Measurements from ENCODE around the gene LYPD4.
A peak's percentile ranks its signal among the peaks of the same experiment; 100 is the strongest.

The LYPD4 gene

DNA sequence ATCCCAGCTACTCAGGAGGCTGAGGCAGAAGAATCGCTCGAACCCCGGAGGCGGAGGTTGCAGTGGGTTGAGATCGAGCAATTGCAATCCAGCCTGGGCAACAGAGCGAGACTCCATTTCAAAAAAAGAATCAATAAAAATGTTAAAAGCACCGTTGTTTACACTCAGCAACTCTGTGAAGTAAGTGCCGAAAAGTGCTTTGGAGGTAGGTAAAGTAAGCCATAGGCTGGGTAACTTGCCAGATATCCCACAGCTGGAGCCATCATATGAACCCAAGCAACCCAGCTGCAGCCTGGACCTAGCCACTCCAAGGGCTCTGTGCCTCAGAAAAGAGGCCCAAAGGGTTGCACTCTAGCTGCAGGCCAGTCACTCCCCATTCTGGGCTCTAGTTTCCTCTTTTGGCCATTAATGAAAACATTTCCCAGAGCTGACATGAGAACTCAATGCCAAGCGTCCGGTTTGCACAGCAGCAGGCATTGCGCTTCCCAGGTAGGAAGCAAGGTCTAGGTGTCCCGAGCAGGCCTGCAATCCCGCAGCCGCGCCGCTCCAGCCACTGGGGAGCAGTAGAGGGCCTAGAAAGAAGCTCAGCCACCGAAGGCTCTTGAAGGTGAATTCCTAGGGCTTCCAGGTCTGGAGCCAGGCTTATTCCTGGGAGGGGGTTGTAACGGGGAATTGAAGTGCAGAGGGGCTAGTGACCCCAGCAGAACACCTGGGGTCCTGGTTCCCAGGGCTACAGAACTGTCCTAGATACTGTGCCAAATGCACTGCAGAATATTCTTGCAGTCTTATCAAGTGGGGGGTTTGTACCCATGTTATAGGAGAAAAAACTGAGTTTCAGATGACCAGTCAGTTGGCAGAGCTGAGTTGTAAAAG is 28.5 kb upstream of the LYPD4 start:
- DNase-seq: peak; percentile 76

DNA sequence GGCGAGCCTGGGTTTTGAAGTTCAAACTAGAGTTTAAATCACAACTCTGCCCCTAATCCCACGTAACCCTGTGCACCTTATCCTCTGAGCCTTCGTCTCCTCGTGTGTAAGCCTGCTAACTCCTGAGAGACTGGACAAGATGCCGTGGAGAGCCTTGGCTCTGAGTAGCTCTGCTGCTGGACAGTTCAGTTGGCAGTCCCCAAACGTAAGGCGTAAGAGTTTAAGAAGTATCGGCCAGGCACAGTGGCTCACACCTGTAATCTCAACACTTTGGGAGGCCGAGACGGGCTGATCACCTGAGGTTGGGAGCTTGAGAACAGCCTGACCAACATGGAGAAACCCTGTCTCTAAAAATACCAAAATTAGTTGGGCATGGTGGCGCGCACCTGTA is 27.9 kb upstream of the LYPD4 start:
- DNase-seq: no peak

- peak; percentile 80 for DNase-seq
Observed at GRCh38 chr19:41871573-41872383, 27.3 kb upstream of the LYPD4 start.

GRCh38 chr19:41870401-41870873 is 26.0 kb upstream of the LYPD4 start:
- DNase-seq: peak; percentile 52

GRCh38 chr19:41869374-41869955 is 25.0 kb upstream of the LYPD4 start:
- no peak for DNase-seq

GRCh38 chr19:41868989-41869300 is 24.5 kb upstream of the LYPD4 start:
- DNase-seq: no peak

DNA sequence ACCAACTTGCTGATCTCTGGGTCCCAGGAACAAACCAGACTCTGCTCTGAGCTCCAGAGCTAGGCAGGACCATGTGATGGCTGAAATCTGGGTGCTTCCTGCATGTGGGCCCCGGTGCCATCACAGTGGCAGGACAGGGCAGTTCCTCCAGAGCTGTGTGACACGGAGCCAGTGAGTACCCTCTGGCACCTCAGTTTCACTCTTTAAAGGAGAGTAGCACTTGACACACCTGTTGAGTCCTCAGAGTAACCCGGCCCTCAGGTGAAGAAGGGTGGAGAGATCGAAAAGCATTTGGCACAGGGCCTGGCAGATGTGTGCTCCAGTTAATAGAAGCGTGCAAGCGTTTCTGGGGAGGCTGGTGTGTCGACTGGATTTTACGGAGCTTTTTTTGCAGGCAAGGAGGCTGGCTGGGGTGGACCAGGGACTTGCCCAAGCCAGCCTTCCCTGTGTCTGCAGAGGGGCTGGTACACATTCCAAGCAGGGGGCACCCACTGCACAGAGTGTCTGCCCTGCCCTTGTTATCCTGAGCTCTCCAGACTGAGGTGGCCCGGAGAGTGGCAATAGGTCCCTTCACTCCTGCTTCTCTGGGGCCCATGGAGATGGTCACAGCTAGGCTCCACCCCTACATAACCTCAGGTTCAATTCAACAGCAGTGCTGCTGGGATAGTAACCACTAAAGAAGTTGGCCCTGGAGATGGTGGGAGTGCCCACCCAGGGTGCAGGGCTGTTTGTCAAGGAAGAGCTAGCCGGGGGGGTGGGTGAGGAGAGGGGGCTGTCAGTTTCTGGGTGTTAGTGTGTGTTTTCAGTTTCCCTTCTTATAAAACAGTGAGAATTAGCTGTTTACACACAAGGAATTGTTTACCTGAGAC is 23.9 kb upstream of the LYPD4 start:
- no peak for DNase-seq

GRCh38 chr19:41866284-41866683 is 21.8 kb upstream of the LYPD4 start:
- peak; percentile 44 for DNase-seq

DNA sequence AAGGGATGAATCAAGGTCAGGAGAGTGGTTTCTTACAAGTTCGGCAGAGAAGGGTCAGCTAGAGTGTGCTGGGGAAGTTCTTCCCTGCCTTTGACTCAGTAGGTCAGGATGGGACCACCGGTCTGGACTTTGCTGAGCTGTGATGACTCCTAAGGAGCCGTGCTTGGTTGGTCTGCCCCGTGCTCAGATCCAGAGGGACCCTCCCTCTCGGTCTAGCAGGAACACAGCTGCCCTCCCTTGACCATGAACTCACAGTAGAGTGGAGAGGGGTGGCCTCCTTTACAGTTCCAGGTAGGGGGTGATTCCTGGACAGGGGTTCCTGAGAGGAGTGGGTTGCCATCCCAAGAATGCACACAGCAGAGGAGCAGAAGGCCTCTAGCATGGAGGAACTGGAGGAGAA is 19.9 kb upstream of the LYPD4 start:
- DNase-seq: no peak

DNA sequence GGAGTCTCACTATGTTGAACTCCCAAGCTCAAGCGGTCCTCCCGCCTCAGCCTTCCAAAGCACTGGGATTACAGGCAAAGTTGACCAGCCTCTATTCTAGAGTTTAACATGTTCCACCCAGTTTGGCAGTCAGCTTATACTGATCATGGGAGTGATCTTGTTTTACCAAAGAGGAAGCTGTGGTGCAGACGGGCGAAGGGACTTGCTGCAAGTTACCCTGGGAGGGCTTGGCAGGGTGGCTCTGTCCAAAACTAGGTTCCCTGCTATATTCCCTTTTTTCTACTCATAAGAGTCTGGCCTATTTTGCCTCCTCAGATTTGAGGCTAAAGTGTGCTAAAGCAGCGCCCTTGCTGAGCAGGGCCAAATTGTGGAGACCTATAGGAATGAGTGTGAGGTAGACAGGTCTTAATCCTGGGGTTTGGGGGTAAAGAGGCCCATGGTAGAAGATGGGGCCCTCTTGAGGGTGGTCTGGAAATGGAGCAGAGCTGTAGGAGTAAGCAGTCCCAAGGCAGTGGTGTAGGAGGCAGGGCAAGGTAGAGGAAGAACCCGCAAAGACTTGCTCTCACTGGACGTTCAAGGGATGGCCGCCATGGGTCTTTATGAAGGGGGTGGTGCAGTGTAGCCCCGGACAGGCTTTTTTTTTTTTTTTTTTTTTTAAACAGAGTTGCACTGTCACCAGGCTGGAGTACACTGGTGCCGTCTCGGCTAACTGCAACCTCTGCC is 18.9 kb upstream of the LYPD4 start:
- DNase-seq: peak; percentile 5

GRCh38 chr19:41862445-41862986 is 18.0 kb upstream of the LYPD4 start:
- peak; percentile 12 for DNase-seq

DNA sequence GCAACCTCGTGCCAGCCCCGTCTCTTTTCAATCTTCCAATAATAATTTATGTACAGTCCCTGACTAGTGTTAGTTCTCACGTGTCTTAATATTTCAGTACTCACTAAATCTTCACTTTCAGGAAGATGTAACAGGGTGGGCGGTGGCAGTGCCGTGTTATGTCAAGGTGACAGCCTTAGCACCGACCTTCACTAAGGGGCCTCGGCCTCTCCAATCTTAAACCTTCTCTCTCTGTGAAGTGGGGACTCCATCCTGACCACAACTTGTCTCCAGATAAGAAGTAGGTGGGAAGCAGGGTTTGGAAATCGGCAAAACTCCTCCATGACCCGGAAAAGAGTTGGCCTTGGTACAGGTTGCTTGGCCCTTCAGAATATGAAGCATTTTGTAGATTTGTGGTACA is 17.4 kb upstream of the LYPD4 start:
- peak; percentile 21 for DNase-seq

- DNase-seq: no peak
Observed at GRCh38 chr19:41861116-41861768, 16.8 kb upstream of the LYPD4 start.

- peak; percentile 57 for DNase-seq
Observed at GRCh38 chr19:41860419-41861115, 16.1 kb upstream of the LYPD4 start.

- peak; percentile 99 for DNase-seq
Observed at GRCh38 chr19:41859618-41860418, 15.3 kb upstream of the LYPD4 start, which contains the start of gene RPS19. Gene RPS19 (plus strand): TSS chr19:41860255. CDS start chr19:41860775, 520 bp downstream.

DNA sequence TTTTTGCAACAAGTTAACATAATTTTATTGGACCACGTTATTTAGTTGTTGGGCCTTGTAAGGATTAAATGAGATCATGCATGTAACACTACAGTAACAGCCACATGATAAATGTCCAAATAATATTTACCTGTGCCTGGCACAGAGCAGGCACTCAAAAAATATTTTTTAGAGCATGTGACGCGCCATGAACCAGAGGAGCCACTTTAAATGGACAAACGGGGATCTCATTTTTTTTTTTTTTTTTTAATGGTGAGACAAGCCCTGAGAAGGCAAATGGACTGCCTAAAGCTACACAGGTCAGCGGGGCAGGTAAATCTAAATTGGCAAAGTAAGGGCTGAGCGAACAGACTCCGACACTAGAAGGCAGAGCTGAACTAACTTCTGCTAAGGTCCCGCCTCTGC is 14.7 kb upstream of the LYPD4 start:
- no peak for DNase-seq

- DNase-seq: no peak
Observed at GRCh38 chr19:41853768-41854167, 9.3 kb upstream of the LYPD4 start.

- DNase-seq: no peak
Observed at GRCh38 chr19:41853344-41853743, 8.9 kb upstream of the LYPD4 start.

DNA sequence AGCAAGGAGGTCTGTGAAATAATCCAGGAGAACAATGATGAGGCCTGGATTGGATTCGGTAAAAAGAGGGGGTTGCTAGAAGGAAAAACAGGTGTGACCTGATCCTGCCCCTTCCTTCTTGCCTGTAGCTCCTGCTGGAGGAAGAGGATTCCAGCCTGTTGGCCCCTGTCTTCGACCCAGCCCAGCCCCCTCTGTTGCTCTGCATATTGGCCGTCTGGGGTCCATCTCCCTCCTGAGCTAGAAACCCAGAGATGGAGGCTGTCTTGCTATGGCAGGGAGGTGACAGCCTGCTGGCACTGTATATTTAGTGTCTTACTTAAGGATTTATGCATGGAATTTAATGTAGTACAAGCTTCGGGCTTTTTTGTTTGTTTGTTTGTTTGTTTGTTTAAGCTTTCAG is 7.0 kb upstream of the LYPD4 start:
- DNase-seq: no peak

- no peak for DNase-seq
Observed at GRCh38 chr19:41850381-41850780, 5.9 kb upstream of the LYPD4 start.

All from activated CD4-positive, alpha-beta T cell treated with anti-CD3 and anti-CD28 coated beads for 48 hours (primary cell).